ENCODE results near the gene RHOC. TPM values are rescaled to one million over a fixed set of nuclear protein-coding genes. Genes with fewer than 3 reads are reported as not detected.

RHOC gene
- total RNA-seq, 1 experiment from 2014 or later: 197 TPM

- POLR2A ChIA-PET: no interaction called here
- intact Hi-C loops (cut with micrococcal nuclease; ENCODE audit: unreplicated experiment) (loop anchor here (5.0 kb wide), 1 partner anchor 323 kb away; no protein-coding TSS in a partner anchor), in situ Hi-C loops (cut with HindIII; ENCODE audit: low pct_unique_long_range_greater_than_20kb, low sequenced_read_pairs) (no loop called here)
- no peaks in the 10 kb centered on the region for H3K9me3 ChIP-seq (ENCODE audit: control insufficient read depth, insufficient read depth, low read depth, low read length)
- H3K27ac ChIP-seq (ENCODE audit: low read length): no peak overlapping the region
- ATAC-seq (no peak), DNase-seq (ENCODE audit: low read depth, low spot score) (no peak)
- no peak overlapping the region for H3K4me3 ChIP-seq (ENCODE audit: low read depth in 2 of 2, low read length in 2 of 2)
- no peaks in the 10 kb centered on the region for H3K4me1 ChIP-seq (ENCODE audit: control insufficient read depth, insufficient read depth, low read length)
- no TSS peak for BruUV-seq (replicated peaks)
- TF ChIP-seq POLR2AphosphoS5 (IDR thresholded peaks at IDR 0.05; ENCODE audit: low read depth, low read length): no peak
- TF ChIP-seq, protein P1, sequence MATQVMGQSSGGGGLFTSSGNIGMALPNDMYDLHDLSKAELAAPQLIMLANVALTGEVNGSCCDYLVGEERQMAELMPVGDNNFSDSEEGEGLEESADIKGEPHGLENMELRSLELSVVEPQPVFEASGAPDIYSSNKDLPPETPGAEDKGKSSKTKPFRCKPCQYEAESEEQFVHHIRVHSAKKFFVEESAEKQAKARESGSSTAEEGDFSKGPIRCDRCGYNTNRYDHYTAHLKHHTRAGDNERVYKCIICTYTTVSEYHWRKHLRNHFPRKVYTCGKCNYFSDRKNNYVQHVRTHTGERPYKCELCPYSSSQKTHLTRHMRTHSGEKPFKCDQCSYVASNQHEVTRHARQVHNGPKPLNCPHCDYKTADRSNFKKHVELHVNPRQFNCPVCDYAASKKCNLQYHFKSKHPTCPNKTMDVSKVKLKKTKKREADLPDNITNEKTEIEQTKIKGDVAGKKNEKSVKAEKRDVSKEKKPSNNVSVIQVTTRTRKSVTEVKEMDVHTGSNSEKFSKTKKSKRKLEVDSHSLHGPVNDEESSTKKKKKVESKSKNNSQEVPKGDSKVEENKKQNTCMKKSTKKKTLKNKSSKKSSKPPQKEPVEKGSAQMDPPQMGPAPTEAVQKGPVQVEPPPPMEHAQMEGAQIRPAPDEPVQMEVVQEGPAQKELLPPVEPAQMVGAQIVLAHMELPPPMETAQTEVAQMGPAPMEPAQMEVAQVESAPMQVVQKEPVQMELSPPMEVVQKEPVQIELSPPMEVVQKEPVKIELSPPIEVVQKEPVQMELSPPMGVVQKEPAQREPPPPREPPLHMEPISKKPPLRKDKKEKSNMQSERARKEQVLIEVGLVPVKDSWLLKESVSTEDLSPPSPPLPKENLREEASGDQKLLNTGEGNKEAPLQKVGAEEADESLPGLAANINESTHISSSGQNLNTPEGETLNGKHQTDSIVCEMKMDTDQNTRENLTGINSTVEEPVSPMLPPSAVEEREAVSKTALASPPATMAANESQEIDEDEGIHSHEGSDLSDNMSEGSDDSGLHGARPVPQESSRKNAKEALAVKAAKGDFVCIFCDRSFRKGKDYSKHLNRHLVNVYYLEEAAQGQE (IDR thresholded peaks at IDR 0.05; ENCODE audit: insufficient read depth in 1 of 2, low read depth in 2 of 2, low read length in 1 of 2): no peak
- no peak for TF ChIP-seq TCF7L2 (IDR thresholded peaks at IDR 0.05; ENCODE audit: low read depth, low read length)
- TF ChIP-seq SIN3A (IDR thresholded peaks at IDR 0.05; ENCODE audit: borderline replicate concordance, insufficient read depth, low read depth, low read length): no peak
- TF ChIP-seq, protein P2, sequence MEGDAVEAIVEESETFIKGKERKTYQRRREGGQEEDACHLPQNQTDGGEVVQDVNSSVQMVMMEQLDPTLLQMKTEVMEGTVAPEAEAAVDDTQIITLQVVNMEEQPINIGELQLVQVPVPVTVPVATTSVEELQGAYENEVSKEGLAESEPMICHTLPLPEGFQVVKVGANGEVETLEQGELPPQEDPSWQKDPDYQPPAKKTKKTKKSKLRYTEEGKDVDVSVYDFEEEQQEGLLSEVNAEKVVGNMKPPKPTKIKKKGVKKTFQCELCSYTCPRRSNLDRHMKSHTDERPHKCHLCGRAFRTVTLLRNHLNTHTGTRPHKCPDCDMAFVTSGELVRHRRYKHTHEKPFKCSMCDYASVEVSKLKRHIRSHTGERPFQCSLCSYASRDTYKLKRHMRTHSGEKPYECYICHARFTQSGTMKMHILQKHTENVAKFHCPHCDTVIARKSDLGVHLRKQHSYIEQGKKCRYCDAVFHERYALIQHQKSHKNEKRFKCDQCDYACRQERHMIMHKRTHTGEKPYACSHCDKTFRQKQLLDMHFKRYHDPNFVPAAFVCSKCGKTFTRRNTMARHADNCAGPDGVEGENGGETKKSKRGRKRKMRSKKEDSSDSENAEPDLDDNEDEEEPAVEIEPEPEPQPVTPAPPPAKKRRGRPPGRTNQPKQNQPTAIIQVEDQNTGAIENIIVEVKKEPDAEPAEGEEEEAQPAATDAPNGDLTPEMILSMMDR (IDR thresholded peaks at IDR 0.05): no peak
- H3K27me3 ChIP-seq (ENCODE audit: control insufficient read depth, insufficient read depth, low read length): no peaks in the 10 kb centered on the region
- CTCF ChIA-PET: interaction anchor here (0.6 to 0.9 kb wide), 4 partner anchors 84 to 466 kb away, joined by 3 to 4 read pairs (median 4); no protein-coding TSS in a partner anchor
- no peaks in the 10 kb centered on the region for H3K36me3 ChIP-seq (ENCODE audit: control insufficient read depth, insufficient read depth, low read length)
These were observed 12.8 kb upstream of the RHOC start for GRCh38 chr1:112719706-112720105.

DNA sequence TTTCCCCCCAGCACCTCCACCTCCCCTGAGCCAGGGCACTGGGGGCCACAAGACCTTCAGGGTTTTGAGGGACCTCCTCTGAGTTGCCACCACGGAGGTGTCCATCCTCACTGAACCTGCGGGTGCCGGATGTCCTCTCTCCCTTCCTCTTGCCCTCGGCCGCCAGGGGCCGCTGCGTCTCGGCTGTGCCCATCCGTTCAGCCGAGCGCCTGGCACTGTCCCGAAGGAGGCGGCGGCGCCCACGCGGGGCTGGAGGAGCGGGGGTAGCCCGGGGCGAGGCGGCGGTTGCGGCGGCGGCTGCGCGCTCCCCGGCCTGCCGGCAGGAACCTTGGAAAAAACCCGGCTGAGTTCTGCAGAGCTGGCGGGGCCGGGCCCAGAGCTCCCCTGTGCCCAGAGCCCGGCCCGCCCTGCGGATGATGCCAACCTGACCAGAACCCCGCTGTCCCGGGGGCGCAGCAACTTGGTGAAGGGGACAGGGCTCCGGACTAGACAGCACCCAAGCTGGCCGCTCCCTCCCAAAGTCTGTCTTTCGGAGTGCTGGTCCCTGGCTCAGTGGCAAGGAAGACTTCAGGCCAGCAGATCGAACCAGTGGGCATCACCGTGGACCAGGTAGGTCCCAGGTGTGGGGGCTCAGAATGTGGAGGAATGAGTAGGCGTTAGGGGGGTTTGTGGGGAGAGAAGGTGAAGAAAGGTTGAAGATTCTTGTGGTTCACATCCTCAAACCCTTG lies 11.9 kb upstream of the RHOC start:
- H3K36me3 ChIP-seq (ENCODE audit: control insufficient read depth, insufficient read depth, low read length): no peaks in the 10 kb centered on the region
- H3K4me3 ChIP-seq (ENCODE audit: low read depth in 2 of 2, low read length in 2 of 2): no peak overlapping the region; a peak in 1 of 4 replicates
- no TSS peak for BruUV-seq (replicated peaks)
- DNase-seq (ENCODE audit: low read depth, low spot score) (no peak), ATAC-seq (peak; percentile 68)
- H3K4me1 ChIP-seq (ENCODE audit: control insufficient read depth, insufficient read depth, low read length): no peaks in the 10 kb centered on the region; the same call in 1 of the 2 replicates
- no peak overlapping the region for H3K27ac ChIP-seq (ENCODE audit: low read length)
- TF ChIP-seq TCF7L2 (IDR thresholded peaks at IDR 0.05; ENCODE audit: low read depth, low read length) (no peak), POLR2AphosphoS5 (IDR thresholded peaks at IDR 0.05; ENCODE audit: low read depth, low read length) (no peak), SIN3A (IDR thresholded peaks at IDR 0.05; ENCODE audit: borderline replicate concordance, insufficient read depth, low read depth, low read length) (no peak)
- TF ChIP-seq, protein P1 (IDR thresholded peaks at IDR 0.05; ENCODE audit: insufficient read depth in 1 of 2, low read depth in 2 of 2, low read length in 1 of 2): no peak
- TF ChIP-seq, protein P2 (IDR thresholded peaks at IDR 0.05): peak; percentile 90
- POLR2A ChIA-PET: no interaction called here
- in situ Hi-C loops (cut with HindIII; ENCODE audit: low pct_unique_long_range_greater_than_20kb, low sequenced_read_pairs): no loop called here
- no peaks in the 10 kb centered on the region for H3K9me3 ChIP-seq (ENCODE audit: control insufficient read depth, insufficient read depth, low read depth, low read length)
- H3K27me3 ChIP-seq (ENCODE audit: control insufficient read depth, insufficient read depth, low read length): no peaks in the 10 kb centered on the region
- intact Hi-C loops (cut with micrococcal nuclease; ENCODE audit: unreplicated experiment): loop anchor here (5.0 kb wide), 1 partner anchor 323 kb away; no protein-coding TSS in a partner anchor
- CTCF ChIA-PET: interaction anchor here (0.6 to 1.0 kb wide), 5 partner anchors 36 to 328 kb away, joined by 3 to 8 read pairs (median 4); no protein-coding TSS in a partner anchor

All from Panc1 (cell line).